H1 (cell line): ENCODE data around the gene SEC61A1. TPM values are rescaled to one million over a fixed set of nuclear protein-coding genes. Genes with fewer than 3 reads are reported as not detected.

Source experiments
- CTCF ChIA-PET: fragments of 300-600 bp; sonication (Branson Sonifier 250); formaldehyde crosslinking; loops from one replicate; lab custom pipeline; 2021; ENCODE audit not compliant: partially characterized antibody; lab: Charles Lee
- POLR2A ChIA-PET: fragments of 300-600 bp; sonication (Branson Sonifier 250); formaldehyde crosslinking; loops from one replicate; lab custom pipeline; 2021; ENCODE audit warnings: inconsistent platforms; ENCODE audit not compliant: partially characterized antibody; lab: Charles Lee
- DNase-seq, 2 experiments: peaks; one replicate each; pipeline versions ENCODE4 v3.0.0 to v3.0.0-alpha.2; 2010 to 2022; ENCODE audit warnings: low spot score in 2 of 2, low read depth in 1 of 2, mixed read lengths in 1 of 2
- FAIRE-seq: peaks from 2 replicates; lab custom pipeline; 2011; peaks lifted over from hg19 to GRCh38; lab: Jason Lieb, UNC
- H2AFZ ChIP-seq: 2 replicates; pipeline ENCODE4 v1.8.1; 2012; ENCODE audit warnings: low read length, inconsistent platforms
- H2AK5ac ChIP-seq: 2 replicates; pipeline ENCODE4 v1.6.1; 2013; ENCODE audit warnings: low read depth, low read length
- H2BK120ac ChIP-seq: replicated peaks from 2 replicates; pipeline ENCODE3; 2013; ENCODE audit warnings: low read depth, low read length, inconsistent platforms
- H2BK12ac ChIP-seq: 2 replicates; pipeline ENCODE4 v1.6.1; 2013; ENCODE audit warnings: low read depth, low read length
- H2BK15ac ChIP-seq: 2 replicates; pipeline ENCODE4 v1.6.1; 2013; ENCODE audit warnings: low read length
- H2BK20ac ChIP-seq: 2 replicates; pipeline ENCODE4 v1.6.1; 2013; ENCODE audit warnings: low read length
- H2BK5ac ChIP-seq: 2 replicates; pipeline ENCODE4 v1.6.1; 2013; ENCODE audit warnings: low read depth, low read length
- H3K14ac ChIP-seq: 2 replicates; pipeline ENCODE4 v1.6.1; 2013; ENCODE audit warnings: inconsistent platforms; ENCODE audit not compliant: insufficient read length
- H3K18ac ChIP-seq: 2 replicates; pipeline ENCODE4 v1.6.1; 2013; ENCODE audit warnings: low read length; ENCODE audit errors: extremely low read depth
- H3K23ac ChIP-seq: 2 replicates; pipeline ENCODE4 v1.6.1; 2013; ENCODE audit warnings: inconsistent platforms; ENCODE audit not compliant: insufficient read length
- H3K23me2 ChIP-seq: 2 replicates; pipeline ENCODE4 v1.6.1; 2013; ENCODE audit warnings: low read depth, low read length
- H3K27ac ChIP-seq: 2 replicates; pipeline ENCODE4 v1.6.1; 2011; ENCODE audit warnings: low read depth, low read length, inconsistent platforms
- H3K27me3 ChIP-seq, 4 experiments: replicated peaks in 1 of 4; 1 replicate in 1 of 4; 2 replicates in 3 of 4; pipeline versions ENCODE4 v1.6.1 to v1.8.1; 2011 to 2013; ENCODE audit warnings: low read length in 3 of 4, mild to moderate bottlenecking in 3 of 4, inconsistent platforms in 2 of 4, mixed read lengths in 2 of 4, moderate library complexity in 1 of 4; ENCODE audit not compliant: control insufficient read depth in 3 of 4, insufficient read depth in 3 of 4; ENCODE audit errors: extremely low read depth in 1 of 4
- H3K36me3 ChIP-seq, 4 experiments: 2 replicates each; pipeline versions ENCODE4 v1.6.1 to v1.8.1; 2011 to 2013; ENCODE audit warnings: mild to moderate bottlenecking in 4 of 4, low read length in 3 of 4, moderate library complexity in 2 of 4, control low read depth in 1 of 4, inconsistent platforms in 1 of 4; ENCODE audit not compliant: insufficient read depth in 4 of 4, control insufficient read depth in 2 of 4
- H3K4ac ChIP-seq: replicated peaks from 2 replicates; pipeline ENCODE3; 2013; ENCODE audit warnings: low read length, low read depth, mixed read lengths, inconsistent platforms; ENCODE audit not compliant: insufficient read length
- H3K4me1 ChIP-seq, 4 experiments: replicated peaks in 1 of 4; 1 replicate in 1 of 4; 2 replicates in 3 of 4; pipeline versions ENCODE4 v1.6.1 to v1.8.1; 2011 to 2013; ENCODE audit warnings: low read length in 3 of 4, inconsistent platforms in 2 of 4, mixed read lengths in 1 of 4; ENCODE audit not compliant: insufficient read depth in 4 of 4, control insufficient read depth in 3 of 4
- H3K4me2 ChIP-seq, 2 experiments: 2 replicates each; pipeline versions ENCODE4 v1.6.1 to v1.8.1; 2011 to 2013; ENCODE audit warnings: low read depth in 2 of 2, low read length in 2 of 2, control low read depth in 1 of 2, inconsistent platforms in 1 of 2, mild to moderate bottlenecking in 1 of 2; ENCODE audit not compliant: insufficient read depth in 1 of 2
- H3K4me3 ChIP-seq, 4 experiments: fragments of 200-600, 300-600 bp in 1 of 4; sonication (generic), shearing (Covaris generic), sonication (Bioruptor Twin) in 1 of 4; 2 replicates each; pipeline versions ENCODE4 v1.5.1 to v1.8.1; 2011 to 2016; ENCODE audit warnings: low read length in 4 of 4, low read depth in 3 of 4, control low read depth in 2 of 4, inconsistent platforms in 2 of 4, mild to moderate bottlenecking in 2 of 4, mixed read lengths in 1 of 4, moderate library complexity in 1 of 4; ENCODE audit not compliant: insufficient read depth in 2 of 4; ENCODE audit errors: extremely low read depth in 1 of 4
- H3K56ac ChIP-seq: replicated peaks from 2 replicates; pipeline ENCODE3; 2013; ENCODE audit warnings: low read depth, mild to moderate bottlenecking, mixed read lengths, low read length, inconsistent platforms; ENCODE audit not compliant: insufficient read length
- H3K79me1 ChIP-seq: 2 replicates; pipeline ENCODE4 v1.6.1; 2013; ENCODE audit warnings: low read depth, low read length, control low read depth
- H3K79me2 ChIP-seq, 2 experiments: 2 replicates each; pipeline versions ENCODE4 v1.6.1 to v1.8.1; 2012 to 2013; ENCODE audit warnings: low read length in 2 of 2, mild to moderate bottlenecking in 2 of 2, inconsistent platforms in 1 of 2; ENCODE audit not compliant: insufficient read depth in 2 of 2, control insufficient read depth in 1 of 2
- H3K9ac ChIP-seq, 4 experiments: replicated peaks in 1 of 4; 1 replicate in 1 of 4; 2 replicates in 3 of 4; pipeline versions ENCODE4 v1.6.1 to v1.8.1; 2011 to 2013; ENCODE audit warnings: low read depth in 3 of 4, low read length in 3 of 4, control low read depth in 2 of 4, mild to moderate bottlenecking in 2 of 4, moderate library complexity in 2 of 4, inconsistent platforms in 1 of 4; ENCODE audit errors: extremely low read depth in 1 of 4
- H3K9me3 ChIP-seq, 2 experiments: 2 replicates each; pipeline versions ENCODE4 v1.6.1 to v1.8.1; 2012 to 2013; ENCODE audit warnings: mild to moderate bottlenecking in 2 of 2, moderate library complexity in 2 of 2, control low read depth in 1 of 2, inconsistent platforms in 1 of 2, low read depth in 1 of 2, low read length in 1 of 2, mixed read lengths in 1 of 2; ENCODE audit not compliant: insufficient read depth in 2 of 2
- H4K20me1 ChIP-seq, 2 experiments: replicated peaks in 1 of 2; 2 replicates each; pipeline versions ENCODE3 to v1.8.1; 2011 to 2013; ENCODE audit warnings: inconsistent platforms in 2 of 2, low read length in 2 of 2, mild to moderate bottlenecking in 1 of 2; ENCODE audit not compliant: insufficient read depth in 2 of 2, control insufficient read depth in 1 of 2
- H4K5ac ChIP-seq: 2 replicates; pipeline ENCODE4 v1.6.1; 2013; ENCODE audit warnings: low read length, low read depth, mixed read lengths, inconsistent platforms; ENCODE audit not compliant: insufficient read length
- H4K8ac ChIP-seq: 2 replicates; pipeline ENCODE4 v1.8.0; 2013; ENCODE audit warnings: mild to moderate bottlenecking, moderate library complexity, low read length, inconsistent platforms; ENCODE audit not compliant: insufficient read depth; ENCODE audit errors: extremely low read depth
- H4K91ac ChIP-seq: replicated peaks from 2 replicates; pipeline ENCODE3; 2013; ENCODE audit warnings: low read length, mixed read lengths, inconsistent platforms; ENCODE audit not compliant: insufficient read length
- BRCA1 ChIP-seq: IDR thresholded peaks from 2 replicates; pipeline ENCODE4 v1.6.1; 2012; ENCODE audit warnings: low read depth, low read length, improper control_type of control experiment
- MAFK ChIP-seq: IDR thresholded peaks from 2 replicates; pipeline ENCODE4 v1.6.1; 2012; ENCODE audit warnings: low read depth, mild to moderate bottlenecking, improper control_type of control experiment, low read length
- NANOG ChIP-seq: IDR thresholded peaks from 2 replicates; pipeline ENCODE4 v1.6.1; 2011; ENCODE audit warnings: low read length, low read depth, mild to moderate bottlenecking, inconsistent platforms; ENCODE audit not compliant: insufficient read depth, poor library complexity, severe bottlenecking
- WGBS, 2 experiments: shearing (Covaris generic) in 1 of 2; methylation state at CpG; one replicate each; pipeline versions ENCODE4 v1.1.6 to v1.1.7; 2013 to 2015; ENCODE audit warnings: low lambda C conversion rate in 2 of 2, mixed read lengths in 2 of 2, inconsistent platforms in 1 of 2, low coverage in 1 of 2, missing lambda C conversion rate in 1 of 2; ENCODE audit not compliant: insufficient replicate concordance in 2 of 2, insufficient coverage in 1 of 2, insufficient read length in 1 of 2; ENCODE audit errors: extremely low coverage in 1 of 2, missing lambda C conversion rate in 1 of 2; 5-methylcytosine and 5-hydroxymethylcytosine counted together
- polyA plus RNA-seq, 7 experiments: library from polyadenylated mRNA; depleted of rRNA in 3 of 7; stranded (reverse) in 5 of 7; unstranded in 2 of 7; fragments of >200 nt in 5 of 7; fragments of 200-250 nt in 2 of 7; gene quantifications; 1 replicate in 5 of 7; 2 replicates in 1 of 7; 4 replicates in 1 of 7; pipeline versions ENCODE4 v1.2.1 to v1.2.3, GENCODE V29; 2011 to 2013; ENCODE audit warnings: missing spikeins in 2 of 7, mixed read lengths in 2 of 7
- total RNA-seq: library from RNA; stranded (reverse); fragmentation: NEBNext Ultra II Directional; extraction: Animal tissue kit (Norgen Biotek cat#: 25700); gene quantifications from 2 replicates; pipeline ENCODE4 v1.2.1, GENCODE V29; 2021

Gene SEC61A1
- total and polyA plus RNA-seq, 2 of the 8 experiments (the other 6 are each of a cell fraction or from before 2014, with no cell fraction given), result 133 to 165 TPM

DNA sequence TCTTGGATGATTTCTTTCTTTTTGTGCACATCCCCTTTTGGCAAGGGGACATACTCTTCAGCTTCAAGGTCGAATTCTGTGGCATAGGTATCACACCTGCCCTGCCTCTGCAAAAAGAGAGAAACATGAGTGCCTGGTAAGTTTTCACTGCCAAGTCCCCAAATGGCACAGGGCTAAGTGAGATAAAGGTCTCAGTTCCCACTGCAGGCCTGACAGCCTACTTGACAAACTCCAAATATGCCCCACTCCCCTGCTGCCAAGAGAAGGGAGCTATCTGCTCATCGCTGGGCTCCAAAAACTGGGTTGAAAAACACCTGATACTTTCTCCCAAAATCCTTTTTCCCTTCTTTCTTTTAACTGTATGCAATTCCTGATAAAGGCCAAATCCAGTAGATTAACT is 48.4 kb downstream of the SEC61A1 start:
- Histone ChIP-seq H3K36me3 (peaks cover 26 to 91% (median 51%) of the 10 kb centered on the region in 4 experiments), H3K18ac (no peak overlapping the region), H3K4me3 (no peak overlapping the region), H4K8ac (no peak overlapping the region), H3K79me1 (peaks cover 7% of the 10 kb centered on the region; the same call in 1 of the 2 replicates), H3K27ac (no peak overlapping the region), H3K4me2 (no peak overlapping the region), H4K20me1 (peaks cover 0 to 9% of the 10 kb centered on the region in 2 experiments), H2BK12ac (no peak overlapping the region), H3K56ac (no peak overlapping the region), H3K27me3 (no peaks in the 10 kb centered on the region), H2BK15ac (no peak overlapping the region), H3K14ac (no peak overlapping the region), H2AFZ (no peak overlapping the region), H2AK5ac (no peak overlapping the region), H3K79me2 (peaks cover 0 to 8% of the 10 kb centered on the region in 2 experiments; a peak in 2 of 4 replicates), H2BK120ac (no peak overlapping the region), H3K9me3 (no peaks in the 10 kb centered on the region), H3K9ac (no peak overlapping the region), H3K4me1 (peaks cover 8 to 26% (median 18%) of the 10 kb centered on the region in 4 experiments), H3K23ac (no peak overlapping the region), H4K5ac (no peak overlapping the region), H2BK5ac (no peak overlapping the region), H2BK20ac (no peak overlapping the region), H3K23me2 (no peaks in the 10 kb centered on the region), H4K91ac (no peak overlapping the region), H3K4ac (no peak overlapping the region)
- POLR2A ChIA-PET, result interaction anchor here (1.2 to 1.8 kb wide), 2 partner anchors 11 to 22 kb away, joined by 4 to 10 read pairs; partner anchors contain the start of gene RUVBL1
- TF ChIP-seq BRCA1 (no peak), MAFK (no peak), NANOG (no peak)
- DNase-seq (no peak), FAIRE-seq (no peak)
- WGBS, 2 experiments, result 93% methylated on average over 2 of the region's 2 CpGs; no CpG with 5 or more reads in 1 of the 2 experiments
- CTCF ChIA-PET, result interaction anchor here (0.7 to 2.8 kb wide), 4 partner anchors 25 to 33 kb away, joined by 3 to 22 read pairs (median 3); no protein-coding TSS in a partner anchor
